NCI-H2196 (cell line): ENCODE measurements around the gene AURKB.
"Not testable (repeated sequence)": the region's sequence is repeated elsewhere in the genome, so short reads cannot be mapped to it uniquely, and the experiment has no call there.

Source experiments
- DNase-seq: peaks from one replicate; lab custom pipeline; 2025; ENCODE audit not compliant: unreplicated experiment; lab: John Stamatoyannopoulos, UW

Gene AURKB

GRCh38 chr17:8225813-8226535 is 15.6 kb upstream of the AURKB start:
- DNase-seq = no peak

- no peak for DNase-seq
These were observed 14.8 kb upstream of the AURKB start for GRCh38 chr17:8224891-8225812.

GRCh38 chr17:8223356-8224126 is 13.2 kb upstream of the AURKB start:
- DNase-seq = peak; percentile 12

GRCh38 chr17:8222630-8223355 is 12.4 kb upstream of the AURKB start:
- DNase-seq = peak; percentile 77

GRCh38 chr17:8222380-8222629 is 11.9 kb upstream of the AURKB start:
- DNase-seq = no peak

GRCh38 chr17:8221663-8222379 is 11.4 kb upstream of the AURKB start:
- DNase-seq = peak; percentile 67

- peak; percentile 78 for DNase-seq
These were observed 10.6 kb upstream of the AURKB start for GRCh38 chr17:8220783-8221662.

GRCh38 chr17:8214000-8214399 is 3.6 kb upstream of the AURKB start:
- DNase-seq = not testable (repeated sequence)

GRCh38 chr17:8212312-8213180 is 2.2 kb upstream of the AURKB start:
- DNase-seq = no peak

GRCh38 chr17:8210761-8211458 is 535 bp upstream of the AURKB start:
- no peak for DNase-seq

- DNase-seq = no peak
These were observed 3.8 kb downstream of the AURKB start for GRCh38 chr17:8206536-8206935.

- DNase-seq = no peak
These were observed 5.4 kb downstream of the AURKB start for GRCh38 chr17:8204761-8205555.

GRCh38 chr17:8192070-8192815 is 18.1 kb downstream of the AURKB start:
- peak; percentile 57 for DNase-seq

GRCh38 chr17:8190506-8190905 is 19.9 kb downstream of the AURKB start:
- DNase-seq = no peak

GRCh38 chr17:8189711-8190477 is 20.5 kb downstream of the AURKB start, which contains the start of gene BORCS6:
BORCS6 (minus strand) TSS chr17:8190180; CDS start chr17:8190140, 40 bp downstream.
- peak; percentile 74 for DNase-seq
